GM19193 (cell line): Measurements from ENCODE around the gene KCNJ4.

Experiments used
- POLR2A ChIP-seq: IDR thresholded peaks from 4 replicates; pipeline ENCODE4 v1.6.1; 2011; ENCODE audit not compliant: insufficient read depth, insufficient read length; ENCODE audit errors: extremely low read depth

KCNJ4 gene

DNA sequence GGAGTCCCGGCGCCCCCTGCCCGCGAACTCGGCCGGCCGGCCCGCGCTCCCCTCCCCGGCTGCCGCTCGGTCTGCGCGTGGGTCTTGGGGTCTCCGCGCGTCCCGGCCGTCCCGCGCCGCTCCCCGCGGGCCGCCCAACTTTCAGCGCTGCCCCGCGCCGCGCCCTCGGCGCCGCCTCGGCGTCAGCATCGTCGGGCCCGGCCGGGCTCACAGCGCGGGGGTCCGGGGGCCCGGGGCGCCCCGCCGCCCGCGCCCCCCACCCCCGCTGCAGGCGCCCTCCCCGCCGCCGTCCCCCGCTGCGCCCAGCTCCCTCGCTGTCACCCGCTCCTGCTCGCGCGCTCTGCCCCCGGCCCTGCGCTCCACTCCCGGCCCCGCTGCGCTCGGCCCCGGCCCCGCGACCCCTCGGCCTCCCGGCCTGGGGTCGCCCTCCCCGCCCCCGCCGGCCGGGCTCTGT is at the start of gene KCNJ4:
TSS of gene KCNJ4 (minus strand) at position 124 of the 454 bp plus-strand sequence. CDS start 27,067 bp downstream, outside the sequence.
- no peak for TF ChIP-seq POLR2A

GRCh38 chr22:38503021-38503420 is 48.0 kb upstream of the KCNJ4 start:
- TF ChIP-seq POLR2A, result no peak

DNA sequence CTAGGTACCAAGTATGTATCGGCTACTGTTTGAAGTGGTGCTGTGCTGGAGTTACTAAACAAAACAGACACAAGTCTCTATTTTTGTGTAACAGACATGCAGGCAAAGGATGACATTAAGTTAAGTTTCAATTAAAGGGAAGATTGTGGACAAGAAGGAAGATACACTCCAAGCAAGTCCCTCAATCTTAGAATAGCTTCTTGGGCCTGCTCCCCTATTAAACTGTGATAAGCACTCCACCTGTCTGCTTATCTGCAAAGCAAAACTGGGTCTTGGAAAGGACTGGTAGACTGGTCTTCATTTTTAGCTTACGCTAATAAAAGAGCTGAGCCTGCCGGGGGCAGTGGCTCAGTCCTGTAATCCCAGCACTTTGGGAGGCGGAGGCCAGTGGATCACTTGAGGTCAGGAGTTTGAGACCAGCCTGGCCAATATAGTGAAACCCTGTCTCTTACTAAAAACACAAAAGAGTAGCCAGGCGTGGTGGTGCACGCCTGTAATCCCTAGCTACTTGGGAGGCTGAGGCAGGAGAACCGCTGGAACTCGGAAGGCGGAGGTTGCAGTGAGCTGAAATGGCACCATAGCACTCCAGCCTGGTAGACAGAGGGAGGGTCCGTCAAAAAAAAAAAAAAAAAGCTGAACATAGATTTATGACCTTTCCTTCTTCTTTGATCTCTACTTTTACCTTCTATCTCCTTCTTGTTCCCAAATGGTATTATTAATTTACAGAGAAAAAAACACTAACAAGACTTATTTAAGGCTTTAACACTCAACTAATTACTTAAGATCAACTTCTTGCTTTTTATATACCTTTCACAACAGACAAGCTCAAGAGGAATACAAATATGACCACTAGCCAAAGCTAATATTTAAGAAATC is 47.0 kb upstream of the KCNJ4 start:
- TF ChIP-seq POLR2A, result peak; percentile 40

DNA sequence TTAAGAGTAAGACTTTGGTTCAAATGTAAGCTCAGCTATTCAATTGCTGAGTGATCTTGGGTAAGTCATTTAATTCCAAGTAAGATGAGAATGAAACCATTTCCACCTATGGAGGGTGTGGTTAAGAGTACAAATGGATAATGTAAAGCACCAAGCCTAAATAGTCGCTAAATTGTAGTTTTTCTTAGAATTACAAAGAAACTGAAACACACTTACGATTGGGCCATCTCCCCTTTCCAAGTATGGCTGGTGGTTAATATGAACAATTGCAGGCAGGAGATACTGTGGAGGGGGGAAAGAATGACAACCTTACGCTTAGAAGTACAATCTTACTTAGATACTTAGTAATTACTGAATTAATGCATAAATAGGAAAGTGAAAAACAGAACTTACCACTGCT is 42.9 kb upstream of the KCNJ4 start:
- TF ChIP-seq POLR2A, result no peak

DNA sequence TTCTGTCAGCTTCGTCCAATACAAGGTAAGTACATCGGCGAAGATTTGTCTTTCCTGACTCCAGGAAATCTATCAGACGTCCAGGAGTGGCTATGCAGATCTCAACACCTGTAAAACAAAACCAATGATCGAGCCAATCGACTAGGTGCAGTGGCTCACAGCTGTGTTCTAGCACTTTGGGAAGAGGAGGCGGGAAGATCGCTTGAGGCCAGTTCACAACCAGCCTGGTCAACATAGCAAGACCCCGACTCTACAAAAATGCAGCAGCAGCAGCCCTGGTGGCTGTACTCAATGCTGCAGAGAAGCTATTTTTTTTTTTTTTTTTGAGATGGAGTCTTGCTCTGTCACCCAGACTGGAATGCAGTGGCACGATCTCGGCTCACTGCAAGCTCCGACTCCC is 39.9 kb upstream of the KCNJ4 start:
- TF ChIP-seq POLR2A, result no peak

DNA sequence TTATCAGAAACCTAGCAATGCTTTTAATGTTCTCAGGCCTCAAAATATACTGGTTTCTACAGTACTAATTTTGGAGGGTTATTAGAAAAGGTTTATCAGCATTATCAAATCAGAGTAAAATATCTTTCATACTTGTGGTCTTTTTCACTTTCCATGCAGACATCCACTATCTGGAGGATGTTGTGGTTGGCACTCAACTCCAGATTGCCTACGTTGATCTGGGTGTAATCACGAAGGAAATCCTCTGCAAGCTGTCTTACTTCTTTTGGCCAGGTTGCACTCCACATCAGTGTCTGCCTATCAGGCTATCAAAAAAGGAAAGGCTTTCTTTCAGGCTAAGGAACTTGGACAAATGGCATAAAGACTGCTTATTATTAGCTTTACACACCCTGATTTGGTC is 39.5 kb upstream of the KCNJ4 start:
- no peak for TF ChIP-seq POLR2A

DNA sequence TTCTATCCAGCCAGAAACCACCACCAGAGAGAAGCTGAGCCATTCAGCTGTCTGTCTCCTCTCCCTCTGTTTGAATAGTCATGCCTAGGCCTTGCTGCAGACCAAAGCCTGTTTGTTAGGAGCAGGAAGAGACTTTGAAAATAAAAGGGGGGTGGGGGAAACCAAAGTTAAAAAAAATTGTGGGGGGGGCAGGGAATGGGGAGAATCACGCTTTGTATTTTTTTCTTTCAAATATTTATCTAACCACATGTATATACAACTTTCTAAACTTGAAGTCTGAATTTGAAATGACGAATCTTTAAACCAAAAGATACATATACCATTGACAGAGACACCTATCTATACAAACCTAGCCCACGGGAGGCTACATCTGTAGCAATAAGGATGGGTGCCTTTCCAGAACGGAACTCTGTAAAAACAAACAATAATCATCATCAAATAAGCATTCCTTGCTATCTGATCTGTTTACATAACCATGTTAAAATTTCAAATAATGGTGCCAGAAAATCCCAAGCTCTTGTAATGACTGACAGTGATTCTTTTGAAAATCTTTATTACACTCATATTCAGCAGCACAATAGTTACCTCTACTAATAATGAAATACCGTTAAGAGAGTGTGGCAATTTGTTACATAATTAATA is 36.8 kb upstream of the KCNJ4 start:
- no peak for TF ChIP-seq POLR2A

GRCh38 chr22:38490915-38491314 is 35.9 kb upstream of the KCNJ4 start:
- no peak for TF ChIP-seq POLR2A

DNA sequence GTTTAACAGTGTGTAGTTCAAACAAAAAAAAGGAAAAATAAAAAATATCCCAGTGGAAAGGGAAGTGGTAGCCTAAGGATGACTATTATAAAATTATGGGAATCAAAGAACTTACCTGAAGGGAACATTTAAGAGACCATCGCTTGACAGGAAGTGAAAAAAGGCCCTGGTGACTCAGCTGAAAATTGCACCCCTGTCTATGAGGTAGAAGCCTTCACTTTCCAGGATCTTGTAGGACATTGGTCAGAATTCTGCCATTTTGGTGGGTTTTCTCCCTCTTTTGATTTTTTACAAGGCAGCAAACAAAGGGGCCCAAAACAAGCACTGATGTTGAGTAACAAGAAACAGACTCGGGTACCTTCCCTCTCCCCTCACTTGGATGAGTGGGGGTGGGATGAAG is 35.5 kb upstream of the KCNJ4 start:
- no peak for TF ChIP-seq POLR2A

DNA sequence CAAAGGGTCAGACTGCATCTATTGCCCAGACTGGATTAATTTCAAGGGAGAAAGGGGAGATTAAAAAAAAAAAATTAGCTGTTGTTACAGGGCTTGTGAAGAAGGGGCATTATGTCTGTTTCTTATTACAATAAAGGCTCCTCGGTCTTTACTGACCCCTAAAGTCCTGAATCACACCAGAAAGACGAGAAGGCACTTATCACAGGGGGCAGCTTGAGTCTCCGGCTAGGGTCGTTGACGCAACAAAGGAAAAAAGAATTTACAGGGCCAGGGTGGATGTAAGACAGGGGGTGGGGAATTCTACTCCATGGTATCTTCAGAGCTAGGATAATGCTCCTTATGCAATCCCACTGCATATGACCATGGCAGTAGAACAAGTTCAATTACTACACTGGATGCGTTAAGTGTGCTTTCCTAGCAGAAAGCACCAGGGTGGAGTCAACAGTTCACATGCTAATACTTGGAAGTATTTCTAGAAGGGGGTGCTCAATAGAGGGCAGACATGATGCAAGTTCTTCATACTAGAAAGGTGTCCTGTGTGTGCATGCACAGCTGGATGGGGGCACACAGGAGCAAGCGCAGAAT is 34.7 kb upstream of the KCNJ4 start:
- no peak for TF ChIP-seq POLR2A

DNA sequence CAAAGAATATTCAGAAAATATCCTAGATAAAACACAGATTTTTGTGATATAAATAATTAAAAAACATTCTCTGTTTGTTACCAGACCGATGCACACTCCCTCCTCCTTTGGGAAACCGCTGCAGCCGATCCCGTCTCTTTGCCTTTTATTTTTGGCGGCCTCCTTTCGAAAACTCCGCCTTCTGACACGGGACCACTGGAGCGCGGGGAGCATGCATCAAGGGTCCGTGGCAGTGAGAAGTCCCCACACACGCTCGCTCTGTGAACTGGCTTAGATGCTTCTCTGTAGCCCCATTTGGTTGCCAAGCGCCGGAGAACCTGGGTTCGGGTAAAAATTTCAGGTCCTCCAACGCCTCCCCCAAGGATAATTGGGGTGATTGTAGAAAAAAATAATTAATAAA is 34.1 kb upstream of the KCNJ4 start:
- TF ChIP-seq POLR2A, result peak; percentile 25

DNA sequence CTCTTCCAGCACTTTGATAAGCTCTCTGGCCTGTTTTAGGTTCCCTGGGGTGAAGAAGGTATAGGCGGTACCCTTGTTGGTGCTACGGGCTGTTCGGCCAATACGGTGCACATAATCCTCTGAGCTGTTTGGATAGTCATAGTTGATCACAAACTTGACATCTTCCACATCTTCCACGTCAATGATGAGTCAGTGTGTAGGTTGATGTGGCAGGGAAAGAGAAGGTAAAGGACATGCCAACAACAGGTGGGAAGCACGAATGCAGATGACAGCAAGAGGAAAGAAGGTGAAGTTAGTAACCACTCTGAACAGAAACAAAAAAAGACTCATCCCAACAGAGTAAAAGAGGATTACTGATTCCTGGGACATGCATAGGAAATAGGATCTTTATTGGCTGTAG is 32.9 kb upstream of the KCNJ4 start:
- no peak for TF ChIP-seq POLR2A

- no peak for TF ChIP-seq POLR2A
These were observed 30.8 kb upstream of the KCNJ4 start for GRCh38 chr22:38485783-38486182.

GRCh38 chr22:38484244-38484643 is 29.2 kb upstream of the KCNJ4 start:
- peak; percentile 15 for TF ChIP-seq POLR2A

DNA sequence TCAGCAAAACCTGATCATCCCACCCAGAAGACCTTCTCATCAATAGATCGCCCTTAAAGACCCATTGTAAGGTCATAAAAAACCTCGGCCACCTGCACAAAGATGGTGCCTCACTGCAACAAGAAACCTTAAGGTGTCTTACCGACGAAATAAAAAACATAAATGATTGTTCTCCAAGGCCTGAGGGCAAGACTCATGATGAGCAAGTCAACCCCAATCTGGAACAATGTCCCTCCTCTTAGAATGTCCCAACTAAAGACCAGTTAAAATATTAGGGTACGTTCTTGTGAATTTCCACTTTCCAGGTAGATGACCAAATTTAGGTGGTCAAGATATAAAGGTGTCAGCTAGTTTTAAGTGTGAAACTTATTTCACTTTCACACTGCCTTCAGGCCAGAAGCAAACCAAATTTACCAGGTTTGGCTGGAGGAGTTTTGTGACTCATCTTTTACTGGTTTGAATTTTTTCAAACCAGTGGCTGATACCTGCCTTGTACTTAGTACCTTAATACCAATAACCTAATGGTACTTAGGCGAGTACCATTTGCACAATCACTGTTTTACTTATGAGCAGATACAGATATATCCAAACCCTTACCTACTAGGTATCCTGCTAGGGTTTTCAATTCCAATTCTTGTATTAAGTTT is 27.8 kb upstream of the KCNJ4 start:
- TF ChIP-seq POLR2A, result no peak
